ENCODE data around the gene DCST1. TPM values are rescaled to one million over a fixed set of nuclear protein-coding genes. Genes with fewer than 3 reads are reported as not detected.

DCST1 gene
- total and polyA plus RNA-seq, 2 of the 13 experiments (the other 11 are each of a cell fraction or from before 2014, with no cell fraction given) = 0.04 TPM; not detected in 1

DNA sequence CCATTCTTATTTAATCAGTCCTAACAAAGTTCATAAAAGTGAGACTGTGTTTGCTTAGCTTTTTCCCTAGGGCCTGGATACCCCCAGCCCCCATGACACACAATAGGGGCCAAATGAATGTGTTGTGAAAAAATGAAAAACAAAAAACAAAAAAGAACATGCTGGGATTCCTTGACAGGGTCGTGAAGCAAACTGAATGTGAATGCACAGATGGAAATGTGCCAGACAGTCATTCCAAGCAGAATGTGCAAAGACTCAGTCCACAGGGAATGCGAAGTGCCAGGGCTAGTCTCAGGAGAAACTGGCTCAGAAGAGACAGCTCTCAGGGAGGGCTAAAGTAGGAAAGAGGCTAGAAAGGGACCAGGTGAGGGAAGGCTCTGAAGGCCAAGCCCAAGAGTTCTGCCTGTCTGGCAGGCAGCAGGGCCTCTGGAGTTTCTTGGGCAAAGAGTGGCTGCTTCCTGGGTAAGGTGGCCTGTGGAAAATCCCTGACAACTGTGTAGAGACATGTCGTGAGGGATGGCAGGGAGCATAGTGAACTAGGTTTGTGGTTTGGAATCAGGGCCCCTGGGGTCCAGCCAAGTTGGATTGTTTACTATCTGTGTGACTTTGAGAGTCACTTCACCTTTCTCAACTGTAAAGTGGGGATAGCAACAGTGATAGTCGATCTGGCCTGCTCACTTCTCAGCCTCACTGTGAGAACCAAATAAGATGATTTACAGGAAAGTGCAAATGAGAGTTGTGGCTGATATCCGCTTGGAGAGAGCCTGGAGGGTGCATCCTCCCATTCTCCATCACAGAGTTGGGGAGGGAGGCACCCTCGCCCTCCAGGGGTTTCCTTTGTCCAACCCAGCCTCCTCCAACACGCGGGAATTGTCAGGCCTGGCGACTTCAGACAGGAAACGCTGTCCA, 16.3 kb downstream of the DCST1 start (continued):
- TF ChIP-seq, protein P1, sequence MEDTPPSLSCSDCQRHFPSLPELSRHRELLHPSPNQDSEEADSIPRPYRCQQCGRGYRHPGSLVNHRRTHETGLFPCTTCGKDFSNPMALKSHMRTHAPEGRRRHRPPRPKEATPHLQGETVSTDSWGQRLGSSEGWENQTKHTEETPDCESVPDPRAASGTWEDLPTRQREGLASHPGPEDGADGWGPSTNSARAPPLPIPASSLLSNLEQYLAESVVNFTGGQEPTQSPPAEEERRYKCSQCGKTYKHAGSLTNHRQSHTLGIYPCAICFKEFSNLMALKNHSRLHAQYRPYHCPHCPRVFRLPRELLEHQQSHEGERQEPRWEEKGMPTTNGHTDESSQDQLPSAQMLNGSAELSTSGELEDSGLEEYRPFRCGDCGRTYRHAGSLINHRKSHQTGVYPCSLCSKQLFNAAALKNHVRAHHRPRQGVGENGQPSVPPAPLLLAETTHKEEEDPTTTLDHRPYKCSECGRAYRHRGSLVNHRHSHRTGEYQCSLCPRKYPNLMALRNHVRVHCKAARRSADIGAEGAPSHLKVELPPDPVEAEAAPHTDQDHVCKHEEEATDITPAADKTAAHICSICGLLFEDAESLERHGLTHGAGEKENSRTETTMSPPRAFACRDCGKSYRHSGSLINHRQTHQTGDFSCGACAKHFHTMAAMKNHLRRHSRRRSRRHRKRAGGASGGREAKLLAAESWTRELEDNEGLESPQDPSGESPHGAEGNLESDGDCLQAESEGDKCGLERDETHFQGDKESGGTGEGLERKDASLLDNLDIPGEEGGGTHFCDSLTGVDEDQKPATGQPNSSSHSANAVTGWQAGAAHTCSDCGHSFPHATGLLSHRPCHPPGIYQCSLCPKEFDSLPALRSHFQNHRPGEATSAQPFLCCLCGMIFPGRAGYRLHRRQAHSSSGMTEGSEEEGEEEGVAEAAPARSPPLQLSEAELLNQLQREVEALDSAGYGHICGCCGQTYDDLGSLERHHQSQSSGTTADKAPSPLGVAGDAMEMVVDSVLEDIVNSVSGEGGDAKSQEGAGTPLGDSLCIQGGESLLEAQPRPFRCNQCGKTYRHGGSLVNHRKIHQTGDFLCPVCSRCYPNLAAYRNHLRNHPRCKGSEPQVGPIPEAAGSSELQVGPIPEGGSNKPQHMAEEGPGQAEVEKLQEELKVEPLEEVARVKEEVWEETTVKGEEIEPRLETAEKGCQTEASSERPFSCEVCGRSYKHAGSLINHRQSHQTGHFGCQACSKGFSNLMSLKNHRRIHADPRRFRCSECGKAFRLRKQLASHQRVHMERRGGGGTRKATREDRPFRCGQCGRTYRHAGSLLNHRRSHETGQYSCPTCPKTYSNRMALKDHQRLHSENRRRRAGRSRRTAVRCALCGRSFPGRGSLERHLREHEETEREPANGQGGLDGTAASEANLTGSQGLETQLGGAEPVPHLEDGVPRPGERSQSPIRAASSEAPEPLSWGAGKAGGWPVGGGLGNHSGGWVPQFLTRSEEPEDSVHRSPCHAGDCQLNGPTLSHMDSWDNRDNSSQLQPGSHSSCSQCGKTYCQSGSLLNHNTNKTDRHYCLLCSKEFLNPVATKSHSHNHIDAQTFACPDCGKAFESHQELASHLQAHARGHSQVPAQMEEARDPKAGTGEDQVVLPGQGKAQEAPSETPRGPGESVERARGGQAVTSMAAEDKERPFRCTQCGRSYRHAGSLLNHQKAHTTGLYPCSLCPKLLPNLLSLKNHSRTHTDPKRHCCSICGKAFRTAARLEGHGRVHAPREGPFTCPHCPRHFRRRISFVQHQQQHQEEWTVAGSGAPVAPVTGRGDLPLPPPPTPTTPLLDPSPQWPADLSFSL (CRISPR knock-in tag; IDR thresholded peaks at IDR 0.05) = no peak
- peak; percentile 78; the same call in 1 of the 2 replicates for TF ChIP-seq ZNF441 (CRISPR knock-in tag; IDR thresholded peaks at IDR 0.05; ENCODE audit: borderline replicate concordance)
- no peak for TF ChIP-seq NFYC (CRISPR knock-in tag; IDR thresholded peaks at IDR 0.05)
- 0 out of 2 replicates have a peak, but pooled peaks have one; percentile 1 for TF ChIP-seq CREM (IDR thresholded peaks at IDR 0.05)
- no peak for TF ChIP-seq CREM (CRISPR knock-in tag; IDR thresholded peaks at IDR 0.05)
- TF ChIP-seq, protein P2, sequence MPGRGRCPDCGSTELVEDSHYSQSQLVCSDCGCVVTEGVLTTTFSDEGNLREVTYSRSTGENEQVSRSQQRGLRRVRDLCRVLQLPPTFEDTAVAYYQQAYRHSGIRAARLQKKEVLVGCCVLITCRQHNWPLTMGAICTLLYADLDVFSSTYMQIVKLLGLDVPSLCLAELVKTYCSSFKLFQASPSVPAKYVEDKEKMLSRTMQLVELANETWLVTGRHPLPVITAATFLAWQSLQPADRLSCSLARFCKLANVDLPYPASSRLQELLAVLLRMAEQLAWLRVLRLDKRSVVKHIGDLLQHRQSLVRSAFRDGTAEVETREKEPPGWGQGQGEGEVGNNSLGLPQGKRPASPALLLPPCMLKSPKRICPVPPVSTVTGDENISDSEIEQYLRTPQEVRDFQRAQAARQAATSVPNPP (CRISPR knock-in tag; IDR thresholded peaks at IDR 0.05) = no peak
- no peak for TF ChIP-seq RXRB (CRISPR knock-in tag; IDR thresholded peaks at IDR 0.05; ENCODE audit: borderline replicate concordance)
- TF ChIP-seq, protein P3, sequence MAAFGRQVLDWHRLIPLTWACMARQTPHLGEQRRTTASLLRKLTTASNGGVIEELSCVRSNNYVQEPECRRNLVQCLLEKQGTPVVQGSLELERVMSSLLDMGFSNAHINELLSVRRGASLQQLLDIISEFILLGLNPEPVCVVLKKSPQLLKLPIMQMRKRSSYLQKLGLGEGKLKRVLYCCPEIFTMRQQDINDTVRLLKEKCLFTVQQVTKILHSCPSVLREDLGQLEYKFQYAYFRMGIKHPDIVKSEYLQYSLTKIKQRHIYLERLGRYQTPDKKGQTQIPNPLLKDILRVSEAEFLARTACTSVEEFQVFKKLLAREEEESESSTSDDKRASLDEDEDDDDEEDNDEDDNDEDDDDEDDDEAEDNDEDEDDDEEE (CRISPR knock-in tag; IDR thresholded peaks at IDR 0.05) = no peak
- TF ChIP-seq NR2F6 (IDR thresholded peaks at IDR 0.05) = no peak
- no peak for TF ChIP-seq NR2F6 (CRISPR knock-in tag; IDR thresholded peaks at IDR 0.05)
- TF ChIP-seq SMARCE1 (IDR thresholded peaks at IDR 0.05; ENCODE audit: borderline replicate concordance) = no peak
- TF ChIP-seq SIX1 (CRISPR knock-in tag; IDR thresholded peaks at IDR 0.05; ENCODE audit: borderline replicate concordance) = no peak
- no peak for TF ChIP-seq SRSF4 (IDR thresholded peaks at IDR 0.05; ENCODE audit: low read depth, low read length, poor library complexity, severe bottlenecking)
- TF ChIP-seq RXRA (CRISPR knock-in tag; IDR thresholded peaks at IDR 0.05) = no peak
- TF ChIP-seq SOX5 (CRISPR knock-in tag; IDR thresholded peaks at IDR 0.05; ENCODE audit: borderline replicate concordance) = 0 out of 2 replicates have a peak, but pooled peaks have one; percentile 10
- TF ChIP-seq ZNF264 (CRISPR knock-in tag; IDR thresholded peaks at IDR 0.05) = no peak
- TF ChIP-seq, protein P4, sequence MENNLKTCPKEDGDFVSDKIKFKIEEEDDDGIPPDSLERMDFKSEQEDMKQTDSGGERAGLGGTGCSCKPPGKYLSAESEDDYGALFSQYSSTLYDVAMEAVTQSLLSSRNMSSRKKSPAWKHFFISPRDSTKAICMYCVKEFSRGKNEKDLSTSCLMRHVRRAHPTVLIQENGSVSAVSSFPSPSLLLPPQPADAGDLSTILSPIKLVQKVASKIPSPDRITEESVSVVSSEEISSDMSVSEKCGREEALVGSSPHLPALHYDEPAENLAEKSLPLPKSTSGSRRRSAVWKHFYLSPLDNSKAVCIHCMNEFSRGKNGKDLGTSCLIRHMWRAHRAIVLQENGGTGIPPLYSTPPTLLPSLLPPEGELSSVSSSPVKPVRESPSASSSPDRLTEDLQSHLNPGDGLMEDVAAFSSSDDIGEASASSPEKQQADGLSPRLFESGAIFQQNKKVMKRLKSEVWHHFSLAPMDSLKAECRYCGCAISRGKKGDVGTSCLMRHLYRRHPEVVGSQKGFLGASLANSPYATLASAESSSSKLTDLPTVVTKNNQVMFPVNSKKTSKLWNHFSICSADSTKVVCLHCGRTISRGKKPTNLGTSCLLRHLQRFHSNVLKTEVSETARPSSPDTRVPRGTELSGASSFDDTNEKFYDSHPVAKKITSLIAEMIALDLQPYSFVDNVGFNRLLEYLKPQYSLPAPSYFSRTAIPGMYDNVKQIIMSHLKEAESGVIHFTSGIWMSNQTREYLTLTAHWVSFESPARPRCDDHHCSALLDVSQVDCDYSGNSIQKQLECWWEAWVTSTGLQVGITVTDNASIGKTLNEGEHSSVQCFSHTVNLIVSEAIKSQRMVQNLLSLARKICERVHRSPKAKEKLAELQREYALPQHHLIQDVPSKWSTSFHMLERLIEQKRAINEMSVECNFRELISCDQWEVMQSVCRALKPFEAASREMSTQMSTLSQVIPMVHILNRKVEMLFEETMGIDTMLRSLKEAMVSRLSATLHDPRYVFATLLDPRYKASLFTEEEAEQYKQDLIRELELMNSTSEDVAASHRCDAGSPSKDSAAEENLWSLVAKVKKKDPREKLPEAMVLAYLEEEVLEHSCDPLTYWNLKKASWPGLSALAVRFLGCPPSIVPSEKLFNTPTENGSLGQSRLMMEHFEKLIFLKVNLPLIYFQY (CRISPR knock-in tag; IDR thresholded peaks at IDR 0.05; ENCODE audit: borderline replicate concordance) = no peak
